ENCODE results near the gene MSI2. TPM values are rescaled to one million over a fixed set of nuclear protein-coding genes. Genes with fewer than 3 reads are reported as not detected.

MSI2 gene
- total and polyA plus RNA-seq, 2 donors: 19.0 to 43.4 TPM

- Histone ChIP-seq H3K36me3 (ENCODE audit: insufficient read depth) (no peaks in the 10 kb centered on the region), H3K4me1 (ENCODE audit: insufficient read depth) (no peaks in the 10 kb centered on the region), H3K4me3 (ENCODE audit: low read depth, low read length) (no peak overlapping the region), H3K27ac (ENCODE audit: low read depth) (no peak overlapping the region)
- DNase-seq (ENCODE audit: extremely low spot score): no peak
- WGBS: 79% methylated on average over 4 of the region's 4 CpGs
Measured at GRCh38 chr17:57541049-57541448, 284.7 kb downstream of the MSI2 start.

DNA sequence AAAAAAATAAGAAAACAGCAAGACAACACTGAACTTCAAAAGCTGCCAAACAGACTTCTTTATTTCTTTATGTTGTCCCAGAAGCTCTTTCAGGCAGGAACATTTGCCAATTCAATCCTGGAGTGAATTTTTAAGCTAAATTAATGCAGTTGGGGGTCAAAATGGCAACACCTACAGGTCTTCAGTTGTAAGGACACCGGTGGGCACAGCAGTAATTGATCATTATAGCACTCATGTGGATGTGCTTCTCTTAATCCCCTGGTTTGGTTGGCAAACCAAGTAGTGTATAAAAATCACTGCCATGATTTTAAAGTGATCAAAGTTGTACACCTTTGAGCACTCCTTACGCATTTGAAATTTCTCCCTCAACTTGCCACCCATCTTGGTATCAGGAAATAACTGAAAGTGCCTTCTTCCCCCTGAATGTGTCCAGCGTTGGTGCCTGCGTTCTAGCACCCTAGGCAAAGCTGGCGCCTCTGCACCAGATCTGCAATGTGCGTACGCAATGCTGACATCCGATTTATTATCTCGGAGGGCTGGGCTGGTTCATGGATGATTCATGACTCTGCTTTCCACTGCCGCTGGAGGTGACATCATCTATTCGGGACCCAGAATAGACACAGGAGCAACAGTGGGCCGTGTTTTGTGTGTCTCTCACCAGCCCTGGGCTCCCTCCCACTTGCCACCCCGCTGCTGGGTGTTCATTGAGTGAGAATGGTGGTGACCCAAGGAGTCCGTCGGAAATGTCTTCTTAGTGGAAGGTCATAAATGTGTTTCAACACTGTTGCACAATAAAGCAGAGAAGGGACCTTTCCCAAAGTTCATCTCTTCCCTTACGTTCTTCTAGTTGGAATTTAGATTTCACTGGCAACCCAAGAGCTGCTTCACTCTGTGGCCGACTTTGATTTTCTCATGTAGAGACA lies 285.4 kb downstream of the MSI2 start:
- Histone ChIP-seq H3K4me1 (ENCODE audit: insufficient read depth) (no peaks in the 10 kb centered on the region), H3K4me3 (ENCODE audit: low read depth, low read length) (no peak overlapping the region), H3K36me3 (ENCODE audit: insufficient read depth) (no peaks in the 10 kb centered on the region), H3K27ac (ENCODE audit: low read depth) (no peak overlapping the region)
- WGBS: 50% methylated on average over 17 of the region's 17 CpGs
- DNase-seq (ENCODE audit: extremely low spot score): no peak

- no peak overlapping the region for H3K4me3 ChIP-seq (ENCODE audit: low read depth, low read length)
- no peaks in the 10 kb centered on the region for H3K36me3 ChIP-seq (ENCODE audit: insufficient read depth)
- no peak for DNase-seq (ENCODE audit: extremely low spot score)
- H3K27ac ChIP-seq (ENCODE audit: low read depth): no peak overlapping the region
- WGBS: 84% methylated on average over 4 of the region's 4 CpGs
- no peaks in the 10 kb centered on the region for H3K4me1 ChIP-seq (ENCODE audit: insufficient read depth)
Measured at GRCh38 chr17:57542510-57542909, 286.2 kb downstream of the MSI2 start.

GRCh38 chr17:57543230-57543629 lies 286.9 kb downstream of the MSI2 start:
- DNase-seq (ENCODE audit: extremely low spot score): no peak
- 95% methylated on average over 4 of the region's 4 CpGs for WGBS
- Histone ChIP-seq H3K4me1 (ENCODE audit: insufficient read depth) (no peaks in the 10 kb centered on the region), H3K36me3 (ENCODE audit: insufficient read depth) (no peaks in the 10 kb centered on the region), H3K27ac (ENCODE audit: low read depth) (no peak overlapping the region), H3K4me3 (ENCODE audit: low read depth, low read length) (no peak overlapping the region)

DNA sequence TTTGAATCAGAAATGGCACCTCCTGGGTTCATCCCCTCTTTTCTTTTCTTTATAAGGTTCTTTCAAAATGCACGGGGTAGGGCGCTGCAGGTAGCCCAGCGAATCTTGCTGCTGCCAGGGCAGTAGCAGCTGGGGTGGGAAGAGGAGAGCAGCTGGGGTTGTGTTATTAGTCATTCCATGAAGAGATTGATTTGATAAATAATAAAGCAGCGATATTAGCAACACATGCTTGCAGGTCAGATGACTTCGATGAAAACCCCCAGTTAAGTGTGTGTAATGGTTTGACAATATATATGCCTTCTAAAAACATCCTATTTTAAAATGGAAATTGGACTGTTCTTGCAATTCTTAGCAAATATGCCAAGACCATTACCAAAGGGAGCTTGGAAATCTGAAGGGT lies 288.1 kb downstream of the MSI2 start:
- no peak overlapping the region for H3K4me3 ChIP-seq (ENCODE audit: low read depth, low read length)
- H3K36me3 ChIP-seq (ENCODE audit: insufficient read depth): no peaks in the 10 kb centered on the region
- H3K4me1 ChIP-seq (ENCODE audit: insufficient read depth): no peaks in the 10 kb centered on the region
- WGBS: 82% methylated on average over 5 of the region's 5 CpGs
- DNase-seq (ENCODE audit: extremely low spot score): no peak
- no peak overlapping the region for H3K27ac ChIP-seq (ENCODE audit: low read depth)

- Histone ChIP-seq H3K4me1 (ENCODE audit: insufficient read depth) (no peaks in the 10 kb centered on the region), H3K4me3 (ENCODE audit: low read depth, low read length) (no peak overlapping the region), H3K36me3 (ENCODE audit: insufficient read depth) (no peaks in the 10 kb centered on the region), H3K27ac (ENCODE audit: low read depth) (no peak overlapping the region)
- no peak for DNase-seq (ENCODE audit: extremely low spot score)
- WGBS: 76% methylated on average over 7 of the region's 7 CpGs
Measured at GRCh38 chr17:57544834-57545463, 288.6 kb downstream of the MSI2 start.

GRCh38 chr17:57545731-57546342 lies 289.5 kb downstream of the MSI2 start:
- no peak for DNase-seq (ENCODE audit: extremely low spot score)
- no peaks in the 10 kb centered on the region for H3K4me1 ChIP-seq (ENCODE audit: insufficient read depth)
- H3K36me3 ChIP-seq (ENCODE audit: insufficient read depth): no peaks in the 10 kb centered on the region
- no peak overlapping the region for H3K4me3 ChIP-seq (ENCODE audit: low read depth, low read length)
- 96% methylated on average over 19 of the region's 19 CpGs for WGBS
- no peak overlapping the region for H3K27ac ChIP-seq (ENCODE audit: low read depth)

GRCh38 chr17:57548421-57549410 lies 292.4 kb downstream of the MSI2 start:
- WGBS: 79% methylated on average over 19 of the region's 19 CpGs

GRCh38 chr17:57549468-57549867 lies 293.1 kb downstream of the MSI2 start:
- H3K36me3 ChIP-seq (ENCODE audit: insufficient read depth): no peaks in the 10 kb centered on the region
- DNase-seq (ENCODE audit: extremely low spot score): no peak
- H3K4me1 ChIP-seq (ENCODE audit: insufficient read depth): no peaks in the 10 kb centered on the region
- 94% methylated on average over 3 of the region's 3 CpGs for WGBS
- H3K4me3 ChIP-seq (ENCODE audit: low read depth, low read length): no peak overlapping the region
- H3K27ac ChIP-seq (ENCODE audit: low read depth): no peak overlapping the region

More at GRCh38 chr17:57548421-57549410, 292.4 kb downstream of the MSI2 start:
- Histone ChIP-seq H3K27ac (ENCODE audit: low read depth) (no peak overlapping the region), H3K4me3 (ENCODE audit: low read depth, low read length) (no peak overlapping the region), H3K4me1 (ENCODE audit: insufficient read depth) (no peaks in the 10 kb centered on the region), H3K36me3 (ENCODE audit: insufficient read depth) (no peaks in the 10 kb centered on the region)
- no peak for DNase-seq (ENCODE audit: extremely low spot score)

GRCh38 chr17:57550016-57550415 lies 293.7 kb downstream of the MSI2 start:
- 95% methylated on average over 10 of the region's 10 CpGs for WGBS
- DNase-seq (ENCODE audit: extremely low spot score): no peak
- Histone ChIP-seq H3K36me3 (ENCODE audit: insufficient read depth) (no peaks in the 10 kb centered on the region), H3K4me1 (ENCODE audit: insufficient read depth) (no peaks in the 10 kb centered on the region), H3K27ac (ENCODE audit: low read depth) (no peak overlapping the region), H3K4me3 (ENCODE audit: low read depth, low read length) (no peak overlapping the region)

DNA sequence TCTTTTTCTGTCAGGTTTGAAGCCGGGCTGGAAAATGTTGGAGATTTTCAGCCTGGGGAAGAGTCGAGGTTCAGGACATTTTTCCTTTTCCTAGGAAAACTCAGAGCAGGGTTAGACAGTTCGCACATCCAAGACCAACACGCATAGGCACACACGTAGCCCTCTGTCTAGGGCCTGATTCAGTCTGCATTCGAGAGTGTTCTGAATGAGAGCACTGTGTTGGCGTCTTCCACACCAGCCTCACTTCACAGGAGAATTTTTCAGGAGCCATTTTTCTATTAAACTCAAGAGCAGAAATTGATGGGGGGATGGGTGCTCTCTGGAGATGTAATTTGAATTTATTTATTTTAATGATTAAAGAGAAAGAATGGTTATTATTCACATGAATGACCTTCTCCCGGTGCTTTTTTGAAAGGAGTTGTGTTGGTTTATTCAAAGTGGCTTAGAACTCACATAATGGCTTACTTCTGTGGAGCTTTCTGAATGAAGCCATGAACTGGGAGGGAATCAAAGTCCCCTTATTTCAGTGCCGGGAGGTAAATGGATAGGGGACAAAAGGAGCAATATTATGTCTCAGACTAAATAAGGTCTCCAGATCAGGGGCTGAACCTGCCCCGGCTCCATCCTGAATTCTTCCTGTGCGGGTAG lies 294.5 kb downstream of the MSI2 start:
- no peaks in the 10 kb centered on the region for H3K36me3 ChIP-seq (ENCODE audit: insufficient read depth)
- no peak overlapping the region for H3K4me3 ChIP-seq (ENCODE audit: low read depth, low read length)
- 88% methylated on average over 11 of the region's 11 CpGs for WGBS
- no peak overlapping the region for H3K27ac ChIP-seq (ENCODE audit: low read depth)
- H3K4me1 ChIP-seq (ENCODE audit: insufficient read depth): no peaks in the 10 kb centered on the region
- no peak for DNase-seq (ENCODE audit: extremely low spot score)

GRCh38 chr17:57551321-57552079 lies 295.2 kb downstream of the MSI2 start:
- H3K4me3 ChIP-seq (ENCODE audit: low read depth, low read length): no peak overlapping the region
- H3K4me1 ChIP-seq (ENCODE audit: insufficient read depth): no peaks in the 10 kb centered on the region
- 90% methylated on average over 14 of the region's 14 CpGs for WGBS
- H3K27ac ChIP-seq (ENCODE audit: low read depth): no peak overlapping the region
- DNase-seq (ENCODE audit: extremely low spot score): no peak
- H3K36me3 ChIP-seq (ENCODE audit: insufficient read depth): no peaks in the 10 kb centered on the region
